ENCODE data around the gene PSMD14.
"Not testable (repeated sequence)": the region's sequence is repeated elsewhere in the genome, so short reads cannot be mapped to it uniquely, and the experiment has no call there.

PSMD14 gene

DNA sequence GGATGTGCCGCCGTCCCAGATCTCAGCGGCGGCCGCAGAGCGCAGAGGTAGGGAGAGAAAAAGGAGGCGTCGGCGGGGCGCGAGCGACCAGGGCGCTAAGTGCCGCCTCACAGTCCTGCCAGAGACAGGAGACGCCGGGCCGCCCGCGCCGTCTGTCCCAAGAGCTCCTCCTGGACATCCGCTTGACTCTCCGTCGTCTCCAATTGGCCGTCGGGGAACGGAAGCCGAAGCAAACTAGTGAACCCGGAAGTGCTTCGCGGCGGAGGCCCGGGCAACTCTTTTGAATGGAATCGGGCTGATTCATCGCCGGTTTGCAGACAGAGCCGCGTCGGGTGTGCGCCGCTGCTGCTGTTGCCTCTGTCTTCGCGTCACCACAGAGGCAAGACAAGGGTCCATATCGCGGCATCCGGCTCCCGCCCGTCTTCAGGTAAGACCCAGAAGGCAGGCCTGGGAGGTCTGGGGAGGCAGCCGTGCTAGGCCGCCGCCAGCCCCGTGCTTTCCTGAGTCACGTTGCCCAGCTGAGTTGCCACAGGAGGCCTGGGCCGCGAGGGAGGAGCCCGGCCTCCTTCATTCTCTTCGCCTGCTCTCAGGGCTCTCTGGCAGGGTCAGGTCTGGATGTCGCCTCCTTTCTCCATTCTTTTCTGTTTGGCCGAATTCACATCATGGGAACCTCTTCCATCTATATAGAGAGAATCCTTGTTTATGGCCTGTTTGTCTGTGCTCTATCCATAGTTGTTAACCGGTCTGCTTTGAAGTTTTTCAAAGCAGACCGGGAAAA lies at the start of gene PSMD14:
TSS of gene PSMD14 (plus strand) at position 248 of the 778 bp plus-strand sequence. CDS start 10,401 bp downstream, outside the sequence.
- Histone ChIP-seq H3K4me3 (IDR thresholded peaks at IDR 0.05; ENCODE audit: insufficient read depth, low read depth, low read length) (peak within 1 kb of the TSS; percentile 80), H3K27me3 (ENCODE audit: insufficient read depth, low read depth) (no peaks in the 10 kb centered on the region), H4K20me1 (ENCODE audit: insufficient read depth) (peaks cover 5% of the 10 kb centered on the region; the same call in 1 of the 2 replicates), H3K27ac (peak within 1 kb of the TSS; percentile 95), H3K36me3 (ENCODE audit: insufficient read depth) (no peaks in the 10 kb centered on the region), H3K79me2 (ENCODE audit: insufficient read depth, low read depth) (peaks cover 56% of the 10 kb centered on the region), H3K4me1 (ENCODE audit: low read depth, poor library complexity, severe bottlenecking) (peaks cover 14% of the 10 kb centered on the region), H2AFZ (ENCODE audit: low read depth) (peak within 1 kb of the TSS; percentile 79), H3K4me2 (peak within 1 kb of the TSS; percentile 66), H3K9ac (peak within 1 kb of the TSS; percentile 94)
- TF ChIP-seq, protein P1, sequence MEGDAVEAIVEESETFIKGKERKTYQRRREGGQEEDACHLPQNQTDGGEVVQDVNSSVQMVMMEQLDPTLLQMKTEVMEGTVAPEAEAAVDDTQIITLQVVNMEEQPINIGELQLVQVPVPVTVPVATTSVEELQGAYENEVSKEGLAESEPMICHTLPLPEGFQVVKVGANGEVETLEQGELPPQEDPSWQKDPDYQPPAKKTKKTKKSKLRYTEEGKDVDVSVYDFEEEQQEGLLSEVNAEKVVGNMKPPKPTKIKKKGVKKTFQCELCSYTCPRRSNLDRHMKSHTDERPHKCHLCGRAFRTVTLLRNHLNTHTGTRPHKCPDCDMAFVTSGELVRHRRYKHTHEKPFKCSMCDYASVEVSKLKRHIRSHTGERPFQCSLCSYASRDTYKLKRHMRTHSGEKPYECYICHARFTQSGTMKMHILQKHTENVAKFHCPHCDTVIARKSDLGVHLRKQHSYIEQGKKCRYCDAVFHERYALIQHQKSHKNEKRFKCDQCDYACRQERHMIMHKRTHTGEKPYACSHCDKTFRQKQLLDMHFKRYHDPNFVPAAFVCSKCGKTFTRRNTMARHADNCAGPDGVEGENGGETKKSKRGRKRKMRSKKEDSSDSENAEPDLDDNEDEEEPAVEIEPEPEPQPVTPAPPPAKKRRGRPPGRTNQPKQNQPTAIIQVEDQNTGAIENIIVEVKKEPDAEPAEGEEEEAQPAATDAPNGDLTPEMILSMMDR (conservative IDR thresholded peaks at IDR 0.05; ENCODE audit: low read depth, low read length), result no peak

GRCh38 chr2:161265874-161266273 lies 42.4 kb upstream of the PSMD14 start:
- no peaks in the 10 kb centered on the region for H3K36me3 ChIP-seq (ENCODE audit: insufficient read depth)
- TF ChIP-seq, protein P1 (conservative IDR thresholded peaks at IDR 0.05; ENCODE audit: low read depth, low read length), result no peak
- H3K27me3 ChIP-seq (ENCODE audit: insufficient read depth, low read depth), result no peaks in the 10 kb centered on the region
- H3K4me2 ChIP-seq, result no peak overlapping the region
- H3K4me1 ChIP-seq (ENCODE audit: low read depth, poor library complexity, severe bottlenecking), result no peaks in the 10 kb centered on the region
- no peak overlapping the region for H3K9ac ChIP-seq
- no peak overlapping the region for H3K27ac ChIP-seq
- H3K79me2 ChIP-seq (ENCODE audit: insufficient read depth, low read depth), result no peaks in the 10 kb centered on the region
- no peak overlapping the region for H3K4me3 ChIP-seq (IDR thresholded peaks at IDR 0.05; ENCODE audit: insufficient read depth, low read depth, low read length)
- H2AFZ ChIP-seq (ENCODE audit: low read depth), result no peak overlapping the region
- no peaks in the 10 kb centered on the region for H4K20me1 ChIP-seq (ENCODE audit: insufficient read depth)

GRCh38 chr2:161269111-161269510 lies 39.1 kb upstream of the PSMD14 start:
- Histone ChIP-seq H3K27me3 (ENCODE audit: insufficient read depth, low read depth) (no peaks in the 10 kb centered on the region), H3K27ac (no peak overlapping the region), H3K9ac (no peak overlapping the region), H3K4me1 (ENCODE audit: low read depth, poor library complexity, severe bottlenecking) (no peaks in the 10 kb centered on the region), H2AFZ (ENCODE audit: low read depth) (no peak overlapping the region), H3K4me2 (no peak overlapping the region), H3K4me3 (IDR thresholded peaks at IDR 0.05; ENCODE audit: insufficient read depth, low read depth, low read length) (no peak overlapping the region), H3K79me2 (ENCODE audit: insufficient read depth, low read depth) (no peaks in the 10 kb centered on the region), H4K20me1 (ENCODE audit: insufficient read depth) (no peaks in the 10 kb centered on the region), H3K36me3 (ENCODE audit: insufficient read depth) (no peaks in the 10 kb centered on the region)
- TF ChIP-seq, protein P1 (conservative IDR thresholded peaks at IDR 0.05; ENCODE audit: low read depth, low read length), result no peak

GRCh38 chr2:161273038-161273760 lies 35.0 kb upstream of the PSMD14 start:
- Histone ChIP-seq H2AFZ (ENCODE audit: low read depth) (no peak overlapping the region), H3K27me3 (ENCODE audit: insufficient read depth, low read depth) (no peaks in the 10 kb centered on the region), H3K9ac (no peak overlapping the region), H3K4me3 (IDR thresholded peaks at IDR 0.05; ENCODE audit: insufficient read depth, low read depth, low read length) (no peak overlapping the region), H3K79me2 (ENCODE audit: insufficient read depth, low read depth) (no peaks in the 10 kb centered on the region), H4K20me1 (ENCODE audit: insufficient read depth) (no peaks in the 10 kb centered on the region), H3K36me3 (ENCODE audit: insufficient read depth) (no peaks in the 10 kb centered on the region), H3K4me1 (ENCODE audit: low read depth, poor library complexity, severe bottlenecking) (no peaks in the 10 kb centered on the region), H3K4me2 (no peak overlapping the region), H3K27ac (no peak overlapping the region)
- TF ChIP-seq, protein P1 (conservative IDR thresholded peaks at IDR 0.05; ENCODE audit: low read depth, low read length), result peak; percentile 81

DNA sequence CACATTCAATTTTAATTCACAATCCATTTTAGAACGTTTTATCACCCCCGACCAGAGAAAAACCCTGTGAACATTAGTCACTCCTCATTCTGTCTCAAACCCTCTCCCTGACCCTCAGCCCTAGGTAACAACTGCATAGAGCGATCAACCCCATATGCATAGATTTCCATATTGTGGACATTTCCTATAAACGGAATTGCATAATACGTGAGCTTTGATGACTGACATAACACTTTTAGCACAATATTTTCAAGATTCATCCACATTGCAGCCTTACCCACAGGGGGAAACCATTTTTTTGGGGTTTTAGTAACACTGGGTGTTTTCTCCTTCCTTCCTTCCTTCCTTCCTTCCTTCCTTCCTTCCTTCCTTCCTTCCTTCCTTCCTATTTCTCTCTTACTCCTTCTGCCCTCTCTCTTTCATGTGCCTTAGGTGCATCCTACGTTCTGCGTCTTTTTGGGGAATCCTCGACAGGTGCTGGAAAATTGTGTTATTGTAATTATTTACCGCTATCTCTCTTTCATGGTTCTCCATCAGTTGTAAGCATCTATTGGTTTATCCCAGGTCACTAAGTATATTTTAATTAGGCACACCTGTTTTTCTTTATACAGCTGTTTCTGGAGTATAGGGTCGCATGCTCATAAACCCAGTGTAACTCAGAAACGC lies 29.5 kb upstream of the PSMD14 start:
- not testable (repeated sequence) for H2AFZ ChIP-seq (ENCODE audit: low read depth); H3K27me3 ChIP-seq (ENCODE audit: insufficient read depth, low read depth); H3K36me3 ChIP-seq (ENCODE audit: insufficient read depth); H4K20me1 ChIP-seq (ENCODE audit: insufficient read depth); H3K4me3 ChIP-seq (IDR thresholded peaks at IDR 0.05; ENCODE audit: insufficient read depth, low read depth, low read length); H3K4me2 ChIP-seq; H3K79me2 ChIP-seq (ENCODE audit: insufficient read depth, low read depth); H3K9ac ChIP-seq; H3K4me1 ChIP-seq (ENCODE audit: low read depth, poor library complexity, severe bottlenecking); H3K27ac ChIP-seq

GRCh38 chr2:161279230-161279815 lies 28.9 kb upstream of the PSMD14 start:
- not testable (repeated sequence) for H3K4me1 ChIP-seq (ENCODE audit: low read depth, poor library complexity, severe bottlenecking); H2AFZ ChIP-seq (ENCODE audit: low read depth); H4K20me1 ChIP-seq (ENCODE audit: insufficient read depth); H3K79me2 ChIP-seq (ENCODE audit: insufficient read depth, low read depth); H3K36me3 ChIP-seq (ENCODE audit: insufficient read depth); H3K4me2 ChIP-seq; H3K27me3 ChIP-seq (ENCODE audit: insufficient read depth, low read depth); H3K9ac ChIP-seq; H3K27ac ChIP-seq; H3K4me3 ChIP-seq (IDR thresholded peaks at IDR 0.05; ENCODE audit: insufficient read depth, low read depth, low read length)
